Kidney (tissue), 14 donors: ENCODE measurements around the gene STC2. TPM values are rescaled to one million over a fixed set of nuclear protein-coding genes. Genes with fewer than 3 reads are reported as not detected.

Experiments used
- DNase-seq, 5 donors: peaks; one replicate each; pipeline ENCODE4 v3.0.0-alpha.2; 2013 to 2020
- FAIRE-seq: peaks from 2 replicates; lab custom pipeline; 2012; peaks lifted over from hg19 to GRCh38; lab: Jason Lieb, UNC
- H3K27ac ChIP-seq, 2 donors: one replicate each; pipeline ENCODE4 v1.7.0; 2013; ENCODE audit warnings: low read depth in 2 of 2, low read length in 2 of 2, inconsistent platforms in 1 of 2
- H3K27me3 ChIP-seq: one replicate; pipeline ENCODE4 v1.7.1; 2013; ENCODE audit warnings: low read length, inconsistent platforms; ENCODE audit not compliant: control insufficient read depth, insufficient read depth
- H3K36me3 ChIP-seq, 3 donors: one replicate each; pipeline versions ENCODE4 v1.7.0 to v1.7.1; 2013; ENCODE audit warnings: low read length in 3 of 3, control low read depth in 1 of 3, inconsistent platforms in 1 of 3; ENCODE audit not compliant: insufficient read depth in 3 of 3, control insufficient read depth in 2 of 3
- H3K4me1 ChIP-seq, 3 donors: one replicate each; pipeline versions ENCODE4 v1.7.0 to v1.7.1; 2013; ENCODE audit warnings: low read length in 3 of 3, inconsistent platforms in 1 of 3, low read depth in 1 of 3; ENCODE audit not compliant: control insufficient read depth in 2 of 3, insufficient read depth in 2 of 3
- H3K4me3 ChIP-seq, 3 donors: one replicate each; pipeline versions ENCODE4 v1.7.0 to v1.8.1; 2013; ENCODE audit warnings: low read length in 3 of 3, control low read depth in 1 of 3, inconsistent platforms in 1 of 3
- H3K9ac ChIP-seq, 3 donors: one replicate each; pipeline versions ENCODE4 v1.7.0 to v1.7.1; 2013; ENCODE audit warnings: low read length in 3 of 3, control low read depth in 1 of 3, inconsistent platforms in 1 of 3
- H3K9me3 ChIP-seq, 3 donors: one replicate each; pipeline versions ENCODE4 v1.7.0 to v1.7.1; 2013; ENCODE audit warnings: low read length in 3 of 3, control low read depth in 1 of 3, inconsistent platforms in 1 of 3; ENCODE audit not compliant: control insufficient read depth in 2 of 3, insufficient read depth in 1 of 3
- CTCF ChIP-seq: IDR thresholded peaks from 3 replicates; pipeline ENCODE4 v1.5.1; 2012; ENCODE audit warnings: mild to moderate bottlenecking, moderate library complexity, borderline replicate concordance; ENCODE audit not compliant: insufficient read depth; ENCODE audit errors: extremely low read depth
- intact Hi-C: fragments of 100-400 bp; cut with DNase I; formaldehyde crosslinking; loops from one replicate; pipeline ENCODE4 v1.11.1; 2022
- polyA plus RNA-seq: library from polyadenylated mRNA; stranded (reverse); fragments of 350-450 nt; fragmentation: Illumina TruSeq; extraction: RNeasy Lipid Tissue Mini Kit (QIAGEN cat#74804); gene quantifications from one replicate; pipeline ENCODE4 v1.2.3, GENCODE V29; 2014; ENCODE audit warnings: low read depth, low replicate concordance; ENCODE audit not compliant: insufficient read depth
- total RNA-seq: library from RNA; stranded (reverse); fragmentation: NEBNext Ultra II Directional; extraction: Animal tissue kit (Norgen Biotek cat#: 25700); gene quantifications from one replicate; pipeline ENCODE4 v1.2.1, GENCODE V29; 2021
- donor health status: control.
- donor health status: control.
- donor health status: control.
- donor health status: control.
- donor health status: control.
- donor health status: DM: yes; HTN: yes; CAD: no.
- donor health status: Normal renal cell carcinoma (clear cell type).

Gene STC2
- total and polyA plus RNA-seq, 2 donors from 2014 or later, result 2.1 to 2.7 TPM

GRCh38 chr5:173304591-173304988 is 23.6 kb downstream of the STC2 start:
- Histone ChIP-seq H3K27me3 (no peaks in the 10 kb centered on the region), H3K27ac (no peak overlapping the region), H3K36me3 (no peaks in the 10 kb centered on the region), H3K9ac (no peak overlapping the region), H3K9me3 (peaks cover 0 to 7% (median 0%) of the 10 kb centered on the region in 3 donors), H3K4me3 (no peak overlapping the region), H3K4me1 (peaks cover 0 to 2% (median 0%) of the 10 kb centered on the region in 3 donors)
- intact Hi-C loops, result no loop called here
- DNase-seq (no peak), FAIRE-seq (no peak)
- TF ChIP-seq CTCF, result no peak

DNA sequence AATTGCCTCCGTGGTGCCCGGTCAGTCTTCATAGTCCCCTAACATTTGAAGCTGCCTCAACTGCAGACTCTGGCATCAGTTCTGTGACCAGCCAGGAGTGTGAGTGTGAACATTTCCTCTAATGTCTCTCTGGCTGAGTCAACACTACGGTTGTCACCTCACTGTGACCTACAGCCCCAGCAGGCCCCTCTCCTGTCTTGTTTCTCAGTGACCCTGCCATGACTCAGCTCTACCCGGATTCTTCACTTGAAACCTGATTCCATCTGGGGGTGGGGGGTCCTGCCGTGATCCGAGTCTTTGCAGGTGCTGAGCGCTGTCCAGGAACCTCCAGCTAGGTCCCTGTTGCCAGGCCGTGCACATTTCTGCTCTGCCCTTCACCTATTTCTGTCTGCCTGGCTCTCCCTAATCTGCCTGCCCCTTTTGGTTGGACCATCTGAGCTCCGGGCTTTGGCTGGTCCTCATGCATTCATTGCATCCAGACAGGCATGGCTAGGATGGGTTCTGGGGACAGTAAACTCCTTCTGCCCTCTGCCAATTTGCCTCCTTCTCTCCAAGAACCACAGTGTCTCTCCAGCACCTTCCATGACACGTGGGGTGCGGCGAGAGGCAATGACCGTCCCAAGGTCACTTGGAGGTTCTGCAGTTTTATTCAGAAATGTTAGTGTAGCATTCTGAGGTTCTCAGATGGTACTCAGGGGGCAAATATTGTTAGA is 24.2 kb downstream of the STC2 start:
- no peak for FAIRE-seq
- Histone ChIP-seq H3K9me3 (peaks cover 0 to 7% (median 0%) of the 10 kb centered on the region in 3 donors), H3K36me3 (no peaks in the 10 kb centered on the region), H3K27ac (no peak overlapping the region), H3K27me3 (no peaks in the 10 kb centered on the region), H3K9ac (no peak overlapping the region), H3K4me3 (no peak overlapping the region), H3K4me1 (peaks cover 0 to 4% (median 0%) of the 10 kb centered on the region in 3 donors)
- peak; percentile 47 to 82 (median 82) for DNase-seq
- intact Hi-C loops, result no loop called here
- TF ChIP-seq CTCF, result no peak

- Histone ChIP-seq H3K4me3 (no peak overlapping the region), H3K9ac (no peak overlapping the region), H3K36me3 (no peaks in the 10 kb centered on the region), H3K27ac (no peak overlapping the region), H3K9me3 (peaks cover 0 to 1% (median 0%) of the 10 kb centered on the region in 3 donors), H3K27me3 (no peaks in the 10 kb centered on the region), H3K4me1 (peaks cover 0 to 6% (median 0%) of the 10 kb centered on the region in 3 donors)
- intact Hi-C loops, result no loop called here
- TF ChIP-seq CTCF, result no peak
- DNase-seq (peak in 2 of 5 donors; percentile 39 to 58), FAIRE-seq (no peak)
Measured at GRCh38 chr5:173302546-173303155, 25.6 kb downstream of the STC2 start.
